NCI-H2171 treated with DMSO at 0.1 percent for 48 hours (cell line): ENCODE data around the gene FAM20C.

Experiments used
- DNase-seq: peaks from one replicate; lab custom pipeline; 2025; lab: John Stamatoyannopoulos, UW

The FAM20C gene

GRCh38 chr7:245574-246295, 53.4 kb downstream of the FAM20C start:
- DNase-seq, result no peak

GRCh38 chr7:246451-246850, 54.1 kb downstream of the FAM20C start:
- no peak for DNase-seq

- no peak for DNase-seq
These were observed 54.8 kb downstream of the FAM20C start for GRCh38 chr7:247181-247580.

- DNase-seq, result no peak
These were observed 55.3 kb downstream of the FAM20C start for GRCh38 chr7:247636-248035.

GRCh38 chr7:248732-249435, 56.5 kb downstream of the FAM20C start:
- no peak for DNase-seq

- no peak for DNase-seq
These were observed 57.6 kb downstream of the FAM20C start for GRCh38 chr7:249989-250388.

- DNase-seq, result no peak
These were observed 58.2 kb downstream of the FAM20C start for GRCh38 chr7:250523-250922.

- no peak for DNase-seq
These were observed 58.6 kb downstream of the FAM20C start for GRCh38 chr7:251005-251404.

- DNase-seq, result no peak
These were observed 59.2 kb downstream of the FAM20C start for GRCh38 chr7:251446-252175.

- DNase-seq, result no peak
These were observed 60.0 kb downstream of the FAM20C start for GRCh38 chr7:252216-252965.

GRCh38 chr7:252981-253380, 60.6 kb downstream of the FAM20C start:
- DNase-seq, result no peak

- DNase-seq, result no peak
These were observed 61.4 kb downstream of the FAM20C start for GRCh38 chr7:253581-254336.

- no peak for DNase-seq
These were observed 62.1 kb downstream of the FAM20C start for GRCh38 chr7:254337-255037.

GRCh38 chr7:255038-255435, 62.7 kb downstream of the FAM20C start:
- DNase-seq, result no peak

- no peak for DNase-seq
These were observed 63.5 kb downstream of the FAM20C start for GRCh38 chr7:255721-256361.

- DNase-seq, result no peak
These were observed 64.1 kb downstream of the FAM20C start for GRCh38 chr7:256461-256940.

- DNase-seq, result no peak
These were observed 64.7 kb downstream of the FAM20C start for GRCh38 chr7:256981-257646.

- DNase-seq, result no peak
These were observed 65.2 kb downstream of the FAM20C start for GRCh38 chr7:257647-257992.

GRCh38 chr7:258476-259190, 66.3 kb downstream of the FAM20C start:
- DNase-seq, result no peak
